Heart left ventricle (tissue), 16 donors: ENCODE results near the gene CCHCR1. TPM values are rescaled to one million over a fixed set of nuclear protein-coding genes. Genes with fewer than 3 reads are reported as not detected.
A peak's percentile ranks its signal among the peaks of the same experiment; 100 is the strongest.

Experiments used
- ATAC-seq, 4 donors: fragments of 200-7000 bp; cut with Tn5 transposase; one replicate each; pipeline ENCODE4 v1.9.1; 2020 to 2022; ENCODE audit warnings: moderate library complexity in 4 of 4, mild to moderate bottlenecking in 3 of 4, moderate number of reproducible peaks in 1 of 4
- DNase-seq, 5 donors: peaks; one replicate each; pipeline ENCODE4 v3.0.0-alpha.2; 2020
- H3K27ac ChIP-seq, 12 donors: fragments of 200-600 bp; sonication (generic) in 4 of 12; one replicate each; pipeline versions ENCODE4 v1.5.0 to v1.8.0; 2016 to 2022; ENCODE audit warnings: mild to moderate bottlenecking in 2 of 12
- H3K27me3 ChIP-seq, 9 donors: fragments of 200-600 bp; sonication (generic) in 2 of 9; one replicate each; pipeline versions ENCODE4 v1.5.1 to v1.8.0; 2016 to 2022; ENCODE audit warnings: mild to moderate bottlenecking in 3 of 9
- H3K36me3 ChIP-seq, 9 donors: fragments of 200-600 bp; sonication (generic) in 2 of 9; one replicate each; pipeline versions ENCODE4 v1.5.0 to v1.8.0; 2018 to 2022; ENCODE audit warnings: mild to moderate bottlenecking in 2 of 9
- H3K4me1 ChIP-seq, 12 donors: fragments of 200-600 bp; sonication (generic) in 4 of 12; one replicate each; pipeline versions ENCODE4 v1.5.0 to v1.8.0; 2016 to 2022; ENCODE audit warnings: mild to moderate bottlenecking in 3 of 12
- H3K4me3 ChIP-seq, 12 donors: fragments of 200-600 bp; sonication (generic) in 4 of 12; one replicate each; pipeline versions ENCODE4 v1.5.0 to v1.8.0; 2017 to 2022; ENCODE audit warnings: mild to moderate bottlenecking in 9 of 12, moderate library complexity in 4 of 12
- H3K9me3 ChIP-seq, 12 donors: fragments of 200-600 bp; sonication (generic) in 4 of 12; one replicate each; pipeline versions ENCODE4 v1.5.0 to v1.8.0; 2016 to 2022; ENCODE audit warnings: mild to moderate bottlenecking in 1 of 12
- CTCF ChIP-seq, 12 donors: fragments of 200-600 bp; sonication (generic) in 4 of 12; IDR thresholded peaks; one replicate each; pipeline versions ENCODE4 v1.5.0 to v1.8.0; 2018 to 2022; ENCODE audit warnings: antibody characterized with exemption in 12 of 12, mild to moderate bottlenecking in 5 of 12
- POLR2A ChIP-seq, 2 donors: fragments of 450-650 bp; IDR thresholded peaks; one replicate each; pipeline ENCODE4 v1.6.1; 2017; ENCODE audit warnings: antibody characterized with exemption in 2 of 2, mild to moderate bottlenecking in 2 of 2, moderate library complexity in 2 of 2
- WGBS, 4 donors: extraction: QIAGEN DNeasy Blood & Tissue Kit in 2 of 4; methylation state at CpG; one replicate each; pipeline versions ENCODE4 v1.1.5 to v1.1.7; 2013 to 2018; 5-methylcytosine and 5-hydroxymethylcytosine counted together
- intact Hi-C, 10 donors: fragments of 100-400 bp; cut with DNase I; formaldehyde crosslinking; loops; one replicate each; pipeline versions ENCODE4 v1.11.1 to v1.14.2; 2022
- polyA plus RNA-seq, 2 donors: library from polyadenylated mRNA; stranded (reverse); fragments of 200-250 nt; gene quantifications; one replicate each; pipeline ENCODE4 v1.2.3, GENCODE V29; 2013
- total RNA-seq, 9 donors: library from RNA; depleted of rRNA in 2 of 9; stranded (reverse); fragments of >200 nt in 2 of 9; fragmentation: NEBNext Ultra II Directional in 3 of 9; extraction: Animal tissue kit (Norgen Biotek cat#: 25700) in 3 of 9; gene quantifications; one replicate each; pipeline versions ENCODE4 v1.1.0 to v1.2.4, GENCODE V29; 2016 to 2023
- donor health status: ischemic (EF 13 %, LVEDD 7.1; RV severe dilation, severe dysfunction).
- donor health status: healthy with polysubstance abuse.
- donor health status: DM: no; HTN: yes; CAD: no.
- donor health status: DM: no; HTN: no; CAD: no.
- donor health status: ischemic (EF 25% LVEDD 6.9; RV normal size, moderate dysfunction).
- donor health status: ischemic (EF 25% LVEDD 5.7; RV mildly dilated, moderate dysfunction).
- donor health status: healthy.
- donor health status: DM: yes; HTN: yes; CAD: no.
- donor health status: ischemic (EF 35%, LVEDD 5.7; RV mildly dilated, moderate dysfunction).
- donor health status: nonischemic (EF 11% LVEDD 7.7; RV severe dilation, severe dysfunction).
- donor health status: DM: yes; HTN: yes; CAD: no.
- donor health status: PGD.
- donor health status: ischemic (EF 29% LVEDD 5.4; RV normal size, mild dysfunction).
- donor health status: nonischemic (EF 23%, LVEDD 6.1; RV moderate dilation, normal function).

Gene CCHCR1
- total and polyA plus RNA-seq, 11 donors = 6.0 to 16.4 (median 10.4) TPM

GRCh38 chr6:31178143-31179041 lies 20.8 kb upstream of the CCHCR1 start:
- DNase-seq = no peak
- ATAC-seq = no peak

GRCh38 chr6:31175971-31176370 lies 18.4 kb upstream of the CCHCR1 start:
- TF ChIP-seq POLR2A (IDR thresholded peaks at IDR 0.05) (no peak), CTCF (IDR thresholded peaks at IDR 0.05) (no peak)
- Histone ChIP-seq H3K4me3 (no peak overlapping the region), H3K9me3 (no peaks in the 10 kb centered on the region), H3K4me1 (peaks cover 0 to 45% (median 2%) of the 10 kb centered on the region in 12 donors), H3K36me3 (peaks cover 0 to 4% (median 0%) of the 10 kb centered on the region in 9 donors), H3K27me3 (no peaks in the 10 kb centered on the region), H3K27ac (peak overlapping the region in 1 of 12 donors; percentile 41)
- 61 to 74% (median 68%) methylated on average over 3 of the region's 3 CpGs for WGBS, 4 donors
- intact Hi-C loops = loop anchor here in 1 of 10 donors (5.0 kb wide), 1 partner anchor 39 kb away; the partner anchor contains the start of gene PSORS1C2
- DNase-seq (no peak), ATAC-seq (peak in 1 of 4 donors; percentile 49)

More at GRCh38 chr6:31178143-31179041, 20.8 kb upstream of the CCHCR1 start:
- Histone ChIP-seq H3K4me1 (peaks cover 0 to 43% (median 2%) of the 10 kb centered on the region in 12 donors), H3K27ac (no peak overlapping the region), H3K4me3 (no peak overlapping the region), H3K9me3 (no peaks in the 10 kb centered on the region), H3K27me3 (no peaks in the 10 kb centered on the region), H3K36me3 (peaks cover 0 to 4% (median 0%) of the 10 kb centered on the region in 9 donors)
- TF ChIP-seq POLR2A (IDR thresholded peaks at IDR 0.05) (no peak), CTCF (IDR thresholded peaks at IDR 0.05) (no peak)
- 63 to 80% (median 72%) methylated on average over 8 of the region's 8 CpGs for WGBS, 4 donors
- intact Hi-C loops = loop anchor here in 1 of 10 donors (5.0 kb wide), 1 partner anchor 41 kb away; the partner anchor contains the start of gene PSORS1C2

DNA sequence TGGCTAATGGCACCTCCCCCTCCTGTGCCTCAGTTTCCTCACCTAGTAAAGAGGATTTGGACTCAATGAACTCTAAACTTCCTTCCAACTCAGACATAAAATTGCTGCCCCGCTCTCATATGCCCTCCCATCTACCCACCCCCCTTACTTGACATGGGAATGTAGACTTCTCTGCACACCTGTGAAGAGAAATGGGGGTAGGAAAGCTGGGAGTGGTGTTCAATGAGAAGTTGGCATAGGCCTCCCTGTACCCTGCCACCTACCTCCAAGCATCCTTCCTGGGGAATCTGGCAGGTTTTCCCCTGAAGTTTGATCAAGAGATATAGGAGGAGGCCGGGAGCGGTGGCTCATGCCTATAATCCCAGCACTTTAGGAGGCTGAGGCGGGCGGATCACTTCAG lies 16.8 kb upstream of the CCHCR1 start:
- DNase-seq = no peak

More for the DNA sequence above, 16.8 kb upstream of the CCHCR1 start:
- intact Hi-C loops = no loop called here
- Histone ChIP-seq H3K27ac (no peak overlapping the region), H3K27me3 (no peaks in the 10 kb centered on the region), H3K36me3 (peaks cover 0 to 4% (median 0%) of the 10 kb centered on the region in 9 donors), H3K4me1 (peaks cover 0 to 34% (median 2%) of the 10 kb centered on the region in 12 donors), H3K9me3 (no peaks in the 10 kb centered on the region), H3K4me3 (no peak overlapping the region)
- 84 to 97% (median 89%) methylated on average over 5 of the region's 5 CpGs for WGBS, 4 donors
- no peak for TF ChIP-seq CTCF (IDR thresholded peaks at IDR 0.05)
- no peak for TF ChIP-seq POLR2A (IDR thresholded peaks at IDR 0.05)
- ATAC-seq = no peak
